Stimulated activated CD8-positive, alpha-beta memory T cell treated with anti-CD3 and anti-CD28 coated beads, Interleukin-4, amount 100 ng/mL, for 24 hours (primary cell): ENCODE measurements around the gene UTS2R.
"Not testable (repeated sequence)": the region's sequence is repeated elsewhere in the genome, so short reads cannot be mapped to it uniquely, and the experiment has no call there.

Experiments
- DNase-seq: peaks from one replicate; pipeline ENCODE4 v3.0.0-alpha.2; 2020; ENCODE audit warnings: low read depth

The UTS2R gene

GRCh38 chr17:82334204-82334621, 37.4 kb upstream of the UTS2R start:
- DNase-seq: no peak

GRCh38 chr17:82334622-82335394, 36.8 kb upstream of the UTS2R start:
- DNase-seq: no peak

- DNase-seq: no peak
Measured at GRCh38 chr17:82338858-82339633, 32.5 kb upstream of the UTS2R start.

- no peak for DNase-seq
Measured at GRCh38 chr17:82339634-82340580, 31.7 kb upstream of the UTS2R start.

GRCh38 chr17:82342361-82343079, 29.0 kb upstream of the UTS2R start:
- DNase-seq: no peak

GRCh38 chr17:82343560-82343959, 28.0 kb upstream of the UTS2R start:
- no peak for DNase-seq

GRCh38 chr17:82344175-82344907, 27.2 kb upstream of the UTS2R start:
- DNase-seq: no peak

- DNase-seq: no peak
Measured at GRCh38 chr17:82345151-82345976, 26.2 kb upstream of the UTS2R start.

- DNase-seq: no peak
Measured at GRCh38 chr17:82346342-82347300, 24.9 kb upstream of the UTS2R start.

- not testable (repeated sequence) for DNase-seq
Measured at GRCh38 chr17:82347994-82348393, 23.6 kb upstream of the UTS2R start.

GRCh38 chr17:82348434-82348833, 23.1 kb upstream of the UTS2R start:
- no peak for DNase-seq

GRCh38 chr17:82348866-82349265, 22.7 kb upstream of the UTS2R start:
- no peak for DNase-seq

- no peak for DNase-seq
Measured at GRCh38 chr17:82349287-82349701, 22.3 kb upstream of the UTS2R start.

GRCh38 chr17:82350182-82351030, 21.2 kb upstream of the UTS2R start:
- DNase-seq: peak; percentile 34

- no peak for DNase-seq
Measured at GRCh38 chr17:82351254-82351712, 20.3 kb upstream of the UTS2R start.

GRCh38 chr17:82351713-82352488, 19.7 kb upstream of the UTS2R start:
- DNase-seq: peak; percentile 70

- no peak for DNase-seq
Measured at GRCh38 chr17:82353484-82353883, 18.1 kb upstream of the UTS2R start.
